Ovary (tissue), 3 donors: ENCODE measurements around the gene HDGFL1.

Source experiments
- EP300 ChIP-seq: sonication (generic); formaldehyde crosslinking; IDR thresholded peaks from one replicate; pipeline ENCODE4 v1.6.1; 2017; ENCODE audit warnings: antibody characterized with exemption
- POLR2A ChIP-seq: fragments of 450-650 bp; IDR thresholded peaks from one replicate; pipeline ENCODE4 v1.6.1; 2017; ENCODE audit warnings: antibody characterized with exemption, mild to moderate bottlenecking, moderate library complexity
- TF ChIP-seq, protein P1 (sequence below), 3 donors: fragments of 450-650 bp in 2 of 3; fragments of 200-600 bp in 1 of 3; IDR thresholded peaks; one replicate each; pipeline versions ENCODE4 v1.5.1 to v1.8.0; 2016 to 2022; ENCODE audit warnings: antibody characterized with exemption in 3 of 3, mild to moderate bottlenecking in 1 of 3
- donor health status: DM: no; HTN: no; CAD: no.

DNA sequence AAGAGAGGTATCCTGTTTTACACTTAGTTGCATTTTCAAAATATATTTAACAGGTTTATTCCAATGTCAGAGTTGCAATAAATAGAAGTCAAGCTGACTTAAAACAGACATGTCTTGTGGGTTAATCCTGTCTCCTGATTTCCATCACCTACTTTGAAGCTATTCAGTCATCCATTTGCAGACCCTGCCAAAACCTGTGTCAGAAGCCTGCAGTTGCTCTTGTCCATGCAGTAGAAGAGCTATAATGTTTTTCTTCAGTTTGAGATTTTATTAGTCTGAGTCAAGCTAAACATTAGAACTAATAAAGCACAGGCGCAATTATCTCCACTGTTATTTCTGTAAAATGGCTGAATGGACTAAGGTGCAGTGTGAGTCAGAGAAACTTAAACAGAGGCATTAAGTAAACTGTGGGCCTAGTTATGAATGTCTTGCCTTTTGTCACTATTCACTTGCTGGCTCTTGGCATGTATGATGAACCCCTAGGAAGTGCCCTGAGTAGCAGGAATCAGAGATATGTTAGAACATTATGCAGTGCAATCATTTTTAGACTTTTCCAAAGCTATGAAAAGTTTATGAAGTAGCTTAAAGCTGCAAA, 11.0 kb upstream of the HDGFL1 start:
- TF ChIP-seq, protein P1, sequence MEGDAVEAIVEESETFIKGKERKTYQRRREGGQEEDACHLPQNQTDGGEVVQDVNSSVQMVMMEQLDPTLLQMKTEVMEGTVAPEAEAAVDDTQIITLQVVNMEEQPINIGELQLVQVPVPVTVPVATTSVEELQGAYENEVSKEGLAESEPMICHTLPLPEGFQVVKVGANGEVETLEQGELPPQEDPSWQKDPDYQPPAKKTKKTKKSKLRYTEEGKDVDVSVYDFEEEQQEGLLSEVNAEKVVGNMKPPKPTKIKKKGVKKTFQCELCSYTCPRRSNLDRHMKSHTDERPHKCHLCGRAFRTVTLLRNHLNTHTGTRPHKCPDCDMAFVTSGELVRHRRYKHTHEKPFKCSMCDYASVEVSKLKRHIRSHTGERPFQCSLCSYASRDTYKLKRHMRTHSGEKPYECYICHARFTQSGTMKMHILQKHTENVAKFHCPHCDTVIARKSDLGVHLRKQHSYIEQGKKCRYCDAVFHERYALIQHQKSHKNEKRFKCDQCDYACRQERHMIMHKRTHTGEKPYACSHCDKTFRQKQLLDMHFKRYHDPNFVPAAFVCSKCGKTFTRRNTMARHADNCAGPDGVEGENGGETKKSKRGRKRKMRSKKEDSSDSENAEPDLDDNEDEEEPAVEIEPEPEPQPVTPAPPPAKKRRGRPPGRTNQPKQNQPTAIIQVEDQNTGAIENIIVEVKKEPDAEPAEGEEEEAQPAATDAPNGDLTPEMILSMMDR (IDR thresholded peaks at IDR 0.05) = no peak
- TF ChIP-seq EP300 (no peak), POLR2A (no peak)
